Peyer's patch (tissue), 4 donors: ENCODE data around the gene ZDHHC21.

ENCODE experiments used
- CTCF ChIP-seq, 6 experiments: fragments of 450-650 bp in 4 of 6; fragments of 200-600 bp in 2 of 6; sonication (generic) in 1 of 6; IDR thresholded peaks; one replicate each; pipeline ENCODE4 v1.5.1; 2017 to 2019; ENCODE audit warnings: antibody characterized with exemption in 6 of 6, mild to moderate bottlenecking in 3 of 6, moderate library complexity in 1 of 6
- POLR2A ChIP-seq, 2 donors: fragments of 450-650 bp; IDR thresholded peaks; one replicate each; pipeline ENCODE4 v1.5.1; 2017; ENCODE audit warnings: antibody characterized with exemption in 2 of 2, mild to moderate bottlenecking in 2 of 2, moderate library complexity in 2 of 2

GRCh38 chr9:14616188-14616982, 76.8 kb downstream of the ZDHHC21 start:
- TF ChIP-seq CTCF (IDR thresholded peaks at IDR 0.05), result peak; percentile 27 to 75 (median 66)
- TF ChIP-seq POLR2A (IDR thresholded peaks at IDR 0.05), result no peak
